ENCODE measurements around the gene SLC15A4.

Gene SLC15A4

GRCh38 chr12:128794661-128795529, 28.9 kb downstream of the SLC15A4 start:
- no peak for DNase-seq (ENCODE audit: low read depth in 2 of 2)

- DNase-seq (ENCODE audit: low read depth in 2 of 2), result no peak
Observed at GRCh38 chr12:128793701-128794100, 30.1 kb downstream of the SLC15A4 start.

DNA sequence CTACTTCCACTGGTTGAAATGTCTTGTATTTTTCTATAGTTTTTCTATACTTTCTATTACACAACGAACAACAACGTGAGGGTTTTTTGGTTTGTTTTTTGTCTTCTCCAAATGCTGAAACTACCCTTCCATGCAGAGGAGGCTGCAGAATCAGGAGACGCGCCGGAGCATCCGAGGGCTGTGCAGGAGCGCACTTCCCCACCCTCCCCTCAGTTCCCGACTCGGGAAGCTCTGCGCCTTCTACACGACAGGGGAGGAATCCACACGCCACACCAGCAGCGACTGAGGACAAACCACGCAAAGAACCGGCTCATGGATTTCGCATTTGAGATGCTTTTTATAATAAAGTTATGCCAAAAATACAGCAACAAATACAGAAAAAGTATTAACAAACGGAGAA, 30.9 kb downstream of the SLC15A4 start:
- DNase-seq (ENCODE audit: low read depth in 2 of 2), result no peak

GRCh38 chr12:128792398-128792797, 31.4 kb downstream of the SLC15A4 start:
- DNase-seq (ENCODE audit: low read depth in 2 of 2), result no peak

DNA sequence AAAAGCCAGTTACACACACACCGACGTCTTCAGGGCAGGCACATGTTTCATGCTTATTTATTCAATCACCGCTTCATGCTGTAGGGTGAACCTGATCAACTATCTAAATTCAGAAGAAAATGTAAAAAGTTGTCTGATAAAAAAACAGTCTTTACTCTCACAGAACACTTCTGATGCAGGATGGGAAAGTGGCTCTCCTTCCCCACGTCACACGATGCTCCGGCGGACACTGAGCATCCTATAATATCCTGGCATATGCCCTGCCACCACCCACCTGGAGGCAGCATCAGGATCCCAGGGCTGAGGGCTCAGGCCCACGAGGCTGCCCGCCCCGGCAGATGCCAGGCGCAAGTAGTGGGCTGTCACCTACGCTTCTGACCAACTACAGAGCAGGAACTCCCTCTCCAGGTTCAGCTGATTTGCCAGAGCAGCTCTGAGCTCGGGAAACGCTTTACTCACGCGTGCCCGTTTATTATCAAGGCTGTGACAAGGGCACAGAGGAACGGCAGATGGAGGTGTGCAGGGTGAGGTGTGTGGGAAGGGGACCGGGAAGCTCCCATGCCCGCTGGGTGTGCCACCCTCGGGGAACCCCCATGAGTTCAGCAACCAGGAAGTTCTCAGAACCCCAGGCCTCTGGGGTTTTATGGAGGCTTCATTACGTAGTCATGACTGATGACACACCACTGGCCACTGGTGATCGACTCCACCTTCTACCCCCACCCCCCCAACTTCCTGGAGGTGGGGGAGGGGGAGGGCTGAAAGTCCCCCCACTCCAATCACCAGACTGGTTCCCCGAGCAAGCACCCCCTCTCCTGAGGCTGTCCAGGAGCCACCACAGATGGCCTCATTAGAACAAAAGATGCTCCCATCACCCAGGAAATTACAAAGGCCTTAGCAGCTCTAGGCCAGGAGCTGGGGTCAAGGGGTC, 32.1 kb downstream of the SLC15A4 start:
- DNase-seq (ENCODE audit: low read depth in 2 of 2), result no peak

GRCh38 chr12:128790653-128791373, 32.9 kb downstream of the SLC15A4 start:
- DNase-seq (ENCODE audit: low read depth in 2 of 2), result no peak

DNA sequence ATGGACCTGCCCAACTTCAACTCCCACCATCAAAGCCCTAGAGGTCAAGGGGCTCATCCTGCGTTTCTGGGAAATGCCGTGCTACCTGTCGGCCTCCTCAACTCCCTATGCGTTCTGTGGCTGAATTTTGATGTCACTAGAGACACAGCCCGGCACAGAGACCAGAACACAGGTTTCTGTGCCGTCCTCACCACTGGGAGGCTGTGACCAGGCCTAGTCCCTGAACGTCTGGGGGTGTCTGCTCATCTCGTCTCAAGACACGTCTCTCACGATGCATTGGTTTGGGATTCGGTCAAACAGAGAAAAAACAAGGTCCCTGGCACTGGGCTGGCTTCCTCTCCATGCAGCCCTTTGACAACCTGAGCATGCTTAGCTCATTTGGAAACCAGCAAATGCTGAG, 33.5 kb downstream of the SLC15A4 start:
- no peak for DNase-seq (ENCODE audit: low read depth in 2 of 2)

DNA sequence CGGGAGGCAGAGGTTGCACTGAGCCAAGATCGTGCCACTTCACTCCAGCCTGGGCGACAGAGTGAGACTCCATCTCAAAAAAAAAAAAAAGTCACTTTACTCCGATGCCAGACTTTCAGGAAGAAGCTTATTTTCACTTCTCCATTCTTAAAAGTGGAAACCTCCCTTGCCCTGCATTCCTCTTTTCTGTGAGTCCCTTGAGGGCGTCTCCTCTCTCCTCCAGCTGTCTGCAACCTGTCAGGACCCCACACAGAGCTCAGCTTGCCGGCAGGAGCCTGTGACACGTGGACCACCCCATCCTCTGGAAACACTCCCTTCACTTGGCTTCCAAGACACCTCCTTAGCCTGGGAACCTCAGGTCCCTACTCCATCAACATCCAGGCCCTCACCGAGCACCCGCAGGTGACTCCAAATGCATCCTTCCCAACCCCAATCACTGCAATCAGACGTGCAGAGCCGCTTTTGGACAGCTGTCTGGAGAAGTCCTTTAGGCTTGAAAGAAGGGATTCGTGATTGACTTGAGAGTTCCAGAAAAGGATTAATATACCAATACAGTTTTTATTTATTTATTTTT, 34.3 kb downstream of the SLC15A4 start:
- no peak for DNase-seq (ENCODE audit: low read depth in 2 of 2)

DNA sequence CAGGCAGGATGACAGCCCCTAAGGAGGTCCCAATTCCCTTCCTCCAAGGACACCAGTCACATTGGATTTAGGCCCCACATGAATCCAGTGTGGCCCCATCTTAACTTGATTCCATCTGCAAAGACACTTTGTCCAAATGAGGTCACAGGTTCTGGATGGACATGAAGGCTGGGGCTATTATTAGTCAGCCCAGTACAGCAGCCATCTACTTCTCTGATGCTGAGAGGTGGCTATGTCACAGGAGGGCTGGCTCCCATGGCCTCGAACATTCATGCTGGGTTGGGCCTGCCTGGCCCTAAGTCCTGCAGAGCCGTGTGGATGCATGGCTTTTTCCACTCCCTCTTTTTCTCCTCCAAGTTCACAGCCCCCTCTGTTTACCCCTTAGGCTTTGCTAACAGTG, 35.9 kb downstream of the SLC15A4 start:
- no peak for DNase-seq (ENCODE audit: low read depth in 2 of 2)

DNA sequence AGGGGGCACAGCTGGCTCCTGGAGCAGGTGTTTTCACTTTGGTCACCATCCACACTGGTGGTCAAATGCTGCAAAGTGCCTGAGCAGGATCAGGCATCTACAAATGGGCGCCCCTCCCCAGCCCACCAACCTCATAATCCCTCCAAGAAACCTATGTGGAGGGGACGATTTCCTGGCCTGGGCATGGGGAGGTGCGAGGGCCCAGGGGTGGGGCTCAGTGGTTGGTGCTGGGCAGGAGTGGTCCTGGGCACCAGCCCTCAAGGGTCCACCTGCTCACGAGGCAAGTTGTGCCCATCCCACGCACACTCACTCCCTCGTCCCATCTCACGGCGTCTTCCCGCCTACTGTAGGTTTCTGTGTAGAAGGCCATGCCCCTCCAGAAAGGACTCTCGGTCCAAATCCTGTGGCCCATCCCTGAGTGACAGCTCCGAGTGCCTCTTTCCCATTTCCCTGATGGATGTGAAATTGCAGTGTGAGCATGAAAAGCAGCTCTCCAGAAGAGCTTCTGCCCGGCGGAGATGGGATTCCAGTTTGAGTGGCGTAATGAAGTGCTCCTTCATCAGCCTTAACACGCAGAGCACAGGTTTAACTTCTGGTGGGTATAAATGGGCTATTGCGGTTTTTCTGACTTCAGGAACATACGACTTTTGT, 36.9 kb downstream of the SLC15A4 start:
- no peak for DNase-seq (ENCODE audit: low read depth in 2 of 2)

DNA sequence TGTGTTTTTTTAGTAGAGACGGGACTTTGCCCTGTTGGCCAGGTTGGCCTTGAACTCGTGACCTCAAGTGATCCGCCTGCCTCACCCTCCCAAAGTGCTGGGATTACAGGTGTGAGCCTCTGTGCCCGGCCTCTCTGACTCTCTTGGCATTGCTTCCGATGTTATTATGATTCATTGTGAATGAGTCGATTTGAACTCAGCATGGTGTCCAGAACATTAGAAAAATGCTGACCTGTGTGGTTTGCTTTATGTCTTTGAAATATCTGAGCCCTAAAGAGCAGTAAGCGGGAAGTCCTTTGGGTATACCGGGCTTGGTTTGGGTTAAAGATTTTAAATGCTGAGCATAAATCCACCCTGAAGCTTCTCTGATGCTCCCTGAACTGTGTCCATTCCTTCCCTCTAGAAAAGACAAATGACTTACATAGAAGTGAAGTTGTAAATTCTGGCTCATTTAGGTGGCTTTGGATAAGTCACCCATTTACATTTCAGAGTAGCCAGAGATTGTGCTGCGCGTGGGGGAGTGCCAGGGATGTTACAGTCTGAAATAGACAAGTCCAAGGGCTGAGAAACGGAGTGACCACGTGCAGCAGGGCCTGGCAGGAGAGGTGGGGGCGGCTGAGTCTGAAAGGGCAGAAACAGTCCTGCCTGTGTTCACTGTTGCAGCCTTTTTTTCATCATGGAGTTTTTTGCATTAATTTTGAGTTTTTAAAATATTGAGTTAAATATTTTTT, 39.6 kb downstream of the SLC15A4 start:
- no peak for DNase-seq (ENCODE audit: low read depth in 2 of 2)

DNA sequence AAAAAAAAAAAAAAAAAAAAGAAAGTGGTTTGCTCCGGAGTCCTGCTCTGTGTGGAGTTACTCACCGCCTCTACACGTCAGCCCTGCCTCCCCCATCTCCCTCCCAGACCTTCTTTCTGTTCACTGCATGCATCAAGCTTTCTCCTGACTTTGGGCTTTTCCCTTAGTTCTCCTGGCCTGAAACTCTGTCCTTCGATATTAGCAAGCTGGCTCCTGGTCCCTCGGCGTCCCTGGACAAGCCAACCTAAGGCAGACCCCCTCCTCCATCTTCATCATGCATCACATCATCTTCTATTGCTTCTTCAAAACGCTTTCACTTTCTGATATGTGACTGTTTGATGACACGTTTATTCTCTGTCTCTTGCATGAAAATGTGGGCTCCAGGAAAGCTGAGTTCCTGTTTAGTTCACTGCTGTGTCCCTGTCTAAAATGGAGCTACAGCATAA, 40.6 kb downstream of the SLC15A4 start:
- peak in 1 of 2 donors; percentile 15 for DNase-seq (ENCODE audit: low read depth in 2 of 2)

GRCh38 chr12:128779901-128780300, 43.9 kb downstream of the SLC15A4 start:
- no peak for DNase-seq (ENCODE audit: low read depth in 2 of 2)

- no peak for DNase-seq (ENCODE audit: low read depth in 2 of 2)
Observed at GRCh38 chr12:128772249-128772648, 51.5 kb downstream of the SLC15A4 start.

DNA sequence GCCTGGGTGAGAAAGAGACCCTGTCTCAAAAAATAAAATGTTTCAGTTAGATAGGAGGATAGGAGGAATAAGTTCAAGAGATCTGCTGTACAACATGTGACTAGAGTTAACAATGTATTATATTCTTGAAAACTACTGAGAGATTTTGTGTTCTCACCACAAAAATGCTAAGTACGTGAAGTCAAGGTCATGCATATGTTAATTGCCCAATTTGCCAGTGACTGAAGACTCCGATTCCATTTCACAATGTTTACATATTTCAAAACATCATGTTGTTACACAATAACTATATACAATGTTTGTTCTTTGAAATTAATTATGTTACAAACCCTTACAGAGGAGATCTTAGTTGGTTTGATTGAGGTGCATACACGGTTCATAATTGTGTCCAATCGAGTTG, 52.1 kb downstream of the SLC15A4 start:
- no peak for DNase-seq (ENCODE audit: low read depth in 2 of 2)

- DNase-seq (ENCODE audit: low read depth in 2 of 2), result no peak
Observed at GRCh38 chr12:128767518-128767917, 56.2 kb downstream of the SLC15A4 start.

DNA sequence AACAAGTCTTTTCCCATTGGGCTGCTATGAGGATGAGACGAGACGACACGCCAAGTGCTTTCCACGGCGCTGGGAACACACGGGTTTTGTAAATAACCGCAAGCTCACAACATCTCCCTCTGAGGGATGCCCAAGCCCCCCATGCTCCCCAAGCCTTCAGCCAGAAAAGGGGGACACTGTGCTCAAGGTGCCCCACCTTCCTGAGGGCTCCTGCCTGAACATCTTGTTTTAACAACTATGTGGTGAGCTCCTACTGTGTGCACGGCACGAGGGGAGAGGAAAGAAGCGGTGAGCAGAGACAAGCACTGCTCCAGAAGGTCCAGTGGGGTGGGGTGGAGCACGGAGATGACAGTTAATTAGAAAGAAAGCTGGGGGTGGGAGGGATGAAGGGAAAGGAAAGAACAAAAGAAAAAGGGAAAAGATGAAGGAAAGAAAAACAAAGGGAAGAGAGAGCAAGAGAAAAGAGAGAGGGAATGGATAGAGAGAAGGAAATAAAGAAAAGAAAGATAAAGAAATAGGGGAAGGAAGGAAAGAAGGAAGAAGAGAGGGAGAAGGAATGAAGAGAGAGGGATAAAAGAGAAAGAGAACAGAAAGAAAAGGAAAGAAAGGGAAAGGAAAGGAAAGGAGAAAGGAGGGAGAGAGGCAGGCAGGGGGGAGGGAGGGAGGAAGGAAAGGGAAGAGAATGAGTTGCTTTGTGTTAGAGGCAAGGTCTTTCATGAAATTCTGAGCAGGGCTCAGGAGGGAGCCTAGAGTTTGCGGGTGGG, 56.8 kb downstream of the SLC15A4 start:
- DNase-seq (ENCODE audit: low read depth in 2 of 2), result no peak

- no peak for DNase-seq (ENCODE audit: low read depth in 2 of 2)
Observed at GRCh38 chr12:128763395-128763794, 60.4 kb downstream of the SLC15A4 start.

DNA sequence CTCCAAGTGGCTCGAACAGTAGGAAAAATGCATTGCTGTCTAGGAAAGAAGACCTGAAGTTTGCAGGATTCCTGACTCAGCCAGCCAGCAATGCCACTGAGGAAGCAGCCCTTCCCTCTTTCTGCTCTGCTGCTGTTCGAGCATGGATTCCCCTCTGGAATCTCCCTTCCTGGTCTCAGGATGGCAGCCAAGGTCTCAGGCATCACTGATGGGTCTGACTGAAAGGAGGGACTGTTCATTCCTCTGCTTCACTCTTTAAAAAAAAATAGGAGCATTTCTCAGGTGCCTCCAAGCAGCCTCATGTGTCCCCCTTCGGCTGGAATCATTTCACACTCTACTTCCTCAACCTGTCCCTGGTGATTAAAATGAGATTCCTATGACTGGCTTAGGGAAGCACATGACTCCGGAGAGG, 62.4 kb downstream of the SLC15A4 start:
- no peak for DNase-seq (ENCODE audit: low read depth in 2 of 2)

- no peak for DNase-seq (ENCODE audit: low read depth in 2 of 2)
Observed at GRCh38 chr12:128755566-128755965, 68.2 kb downstream of the SLC15A4 start.
